HepG2 (cell line): ENCODE results near the gene APOM. TPM values are rescaled to one million over a fixed set of nuclear protein-coding genes. Genes with fewer than 3 reads are reported as not detected.

Source experiments
- BATF2 ChIP-seq: sonication (generic); formaldehyde crosslinking; IDR thresholded peaks from 2 replicates; pipeline ENCODE4 v1.8.0; 2022; ENCODE audit warnings: mild to moderate bottlenecking, missing genetic modification reagents, moderate library complexity
- CEBPG ChIP-seq: IDR thresholded peaks from 2 replicates; pipeline ENCODE4 v1.6.1; 2016
- E2F2 ChIP-seq: sonication (generic); formaldehyde crosslinking; IDR thresholded peaks from 2 replicates; pipeline ENCODE4 v1.4.0; 2020; ENCODE audit warnings: missing genetic modification reagents, borderline replicate concordance
- GABPA ChIP-seq, 2 experiments: IDR thresholded peaks; 2 replicates each; pipeline ENCODE4 v1.6.1; 2011 to 2016; ENCODE audit warnings: low read depth in 2 of 2, low read length in 1 of 2, missing biosample characterization in 1 of 2, missing genetic modification characterization in 1 of 2
- HNF4G ChIP-seq, 2 experiments: sonication (generic) in 1 of 2; formaldehyde crosslinking in 1 of 2; IDR thresholded peaks; 2 replicates each; pipeline versions ENCODE4 v1.4.0 to v1.6.1; 2011 to 2020; ENCODE audit warnings: borderline replicate concordance in 2 of 2, low read depth in 2 of 2, mild to moderate bottlenecking in 2 of 2, low read length in 1 of 2, missing genetic modification reagents in 1 of 2, moderate library complexity in 1 of 2
- PRDM4 ChIP-seq: sonication (generic); formaldehyde crosslinking; IDR thresholded peaks from 2 replicates; pipeline ENCODE4 v1.9.0; 2021; ENCODE audit warnings: missing genetic modification reagents, borderline replicate concordance
- SNRNP70 ChIP-seq: fragments of 200-400 bp; formaldehyde crosslinking; IDR thresholded peaks from 2 replicates; pipeline ENCODE4 v1.6.1; 2017; ENCODE audit warnings: mild to moderate bottlenecking, low read depth, low read length, moderate library complexity
- SP5 ChIP-seq: IDR thresholded peaks from 2 replicates; pipeline ENCODE4 v1.6.1; 2016; ENCODE audit warnings: low read depth, borderline replicate concordance
- SUZ12 ChIP-seq: fragments of 150-350 bp; IDR thresholded peaks from 2 replicates; pipeline ENCODE4 v1.6.1; 2014; ENCODE audit warnings: low read depth, low read length
- THAP8 ChIP-seq: sonication (generic); formaldehyde crosslinking; IDR thresholded peaks from 2 replicates; pipeline ENCODE4 v1.5.1; 2020; ENCODE audit warnings: missing genetic modification reagents, mild to moderate bottlenecking, borderline replicate concordance
- UBTF ChIP-seq: sonication (generic); formaldehyde crosslinking; IDR thresholded peaks from 2 replicates; pipeline ENCODE4 v1.4.0; 2020; ENCODE audit warnings: mild to moderate bottlenecking, missing genetic modification reagents
- ZFP41 ChIP-seq: sonication (generic); formaldehyde crosslinking; IDR thresholded peaks from 2 replicates; pipeline ENCODE4 v1.4.0; 2020; ENCODE audit warnings: mild to moderate bottlenecking, missing genetic modification reagents, borderline replicate concordance
- ZMYM4 ChIP-seq: sonication (generic); formaldehyde crosslinking; IDR thresholded peaks from 2 replicates; pipeline ENCODE4 v1.8.1; 2023; ENCODE audit warnings: mild to moderate bottlenecking, missing genetic modification reagents
- ZNF335 ChIP-seq: sonication (generic); formaldehyde crosslinking; IDR thresholded peaks from 2 replicates; pipeline ENCODE4 v1.4.0; 2020; ENCODE audit warnings: missing genetic modification reagents
- ZNF33A ChIP-seq: sonication (generic); formaldehyde crosslinking; IDR thresholded peaks from 2 replicates; pipeline ENCODE4 v1.5.1; 2020; ENCODE audit warnings: missing genetic modification reagents, mild to moderate bottlenecking, moderate library complexity, borderline replicate concordance
- ZNF350 ChIP-seq: sonication (generic); formaldehyde crosslinking; IDR thresholded peaks from 2 replicates; pipeline ENCODE4 v1.4.0; 2020; ENCODE audit warnings: mild to moderate bottlenecking, low read depth, missing genetic modification reagents, borderline replicate concordance
- ZNF572 ChIP-seq: sonication (generic); formaldehyde crosslinking; IDR thresholded peaks from 2 replicates; pipeline ENCODE4 v1.5.1; 2020; ENCODE audit warnings: mild to moderate bottlenecking, missing genetic modification reagents
- ZNF615 ChIP-seq: sonication (generic); formaldehyde crosslinking; IDR thresholded peaks from 2 replicates; pipeline ENCODE4 v1.5.0; 2020; ENCODE audit warnings: mild to moderate bottlenecking, missing genetic modification reagents, borderline replicate concordance
- ZNF629 ChIP-seq: sonication (generic); formaldehyde crosslinking; conservative IDR thresholded peaks from 2 replicates; pipeline ENCODE4 v1.5.0; 2020; ENCODE audit warnings: missing genetic modification reagents
- ZNF703 ChIP-seq: sonication (generic); formaldehyde crosslinking; IDR thresholded peaks from 2 replicates; pipeline ENCODE4 v1.5.1; 2020; ENCODE audit warnings: missing genetic modification reagents, mild to moderate bottlenecking, moderate library complexity, borderline replicate concordance
- polyA plus RNA-seq, 8 experiments: library from polyadenylated mRNA; depleted of rRNA in 3 of 8; stranded (reverse) in 7 of 8; unstranded in 1 of 8; fragments of >200 nt; fragmentation: Illumina TruSeq in 4 of 8; extraction: Trizol in 4 of 8; gene quantifications; 2 replicates each; pipeline versions ENCODE4 v1.2.1 to v1.2.3, GENCODE V29; 2011 to 2016; ENCODE audit warnings: low read depth in 4 of 8, missing spikeins in 1 of 8, mixed read lengths in 1 of 8; ENCODE audit not compliant: insufficient read depth in 1 of 8
- total RNA-seq, 5 experiments: library from RNA; depleted of rRNA; stranded (reverse); fragments of >200 nt; fragmentation: Illumina TruSeq; extraction: Trizol; gene quantifications; 2 replicates each; pipeline ENCODE4 v1.2.3, GENCODE V29; 2016; ENCODE audit warnings: low read depth in 1 of 5

APOM gene
- total and polyA plus RNA-seq, 2 of the 13 experiments (the other 11 are each of a cell fraction or from before 2014, with no cell fraction given), result 98.2 to 1,140 TPM

- TF ChIP-seq SUZ12 (no peak), SNRNP70 (no peak), CEBPG (CRISPR knock-in tag) (peak; percentile 9; the same call in 1 of the 2 replicates), ZFP41 (no peak), ZNF703 (no peak), ZNF629 (CRISPR knock-in tag) (0 out of 2 replicates have a peak, but pooled peaks have one; percentile 10), E2F2 (CRISPR knock-in tag) (peak; percentile 81; the same call in 1 of the 2 replicates), PRDM4 (CRISPR knock-in tag) (peak; percentile 79; the same call in 1 of the 2 replicates), ZNF572 (peak; percentile 72; the same call in 1 of the 2 replicates), ZNF615 (CRISPR knock-in tag) (0 out of 2 replicates have a peak, but pooled peaks have one; percentile 89), UBTF (CRISPR knock-in tag) (no peak), ZNF335 (CRISPR knock-in tag) (peak; percentile 84), THAP8 (CRISPR knock-in tag) (no peak), GABPA (IDR thresholded peaks at IDR 0.05; ENCODE audit: low read depth, low read length) (no peak), GABPA (CRISPR knock-in tag; IDR thresholded peaks at IDR 0.05; ENCODE audit: low read depth) (peak; percentile 61), BATF2 (CRISPR knock-in tag) (peak; percentile 77; the same call in 1 of the 2 replicates), HNF4G (IDR thresholded peaks at IDR 0.05; ENCODE audit: borderline replicate concordance, low read depth, low read length) (no peak), HNF4G (CRISPR knock-in tag; IDR thresholded peaks at IDR 0.05; ENCODE audit: borderline replicate concordance, low read depth) (no peak), ZMYM4 (peak; percentile 75), ZNF350 (CRISPR knock-in tag) (no peak; the same call in 1 of the 2 replicates), SP5 (peak; percentile 86), ZNF33A (CRISPR knock-in tag) (no peak)
Observed at GRCh38 chr6:31619805-31620585, 35.7 kb upstream of the APOM start (continued).
